Upper lobe of right lung (tissue), 1 donor: ENCODE measurements around the gene SEPTIN7. TPM values are rescaled to one million over a fixed set of nuclear protein-coding genes. Genes with fewer than 3 reads are reported as not detected.
A peak's percentile ranks its signal among the peaks of the same experiment; 100 is the strongest.
"Not testable (repeated sequence)": the region's sequence is repeated elsewhere in the genome, so short reads cannot be mapped to it uniquely, and the experiment has no call there.

ENCODE experiments used
- ATAC-seq: fragments of 200-7000 bp; cut with Tn5 transposase; one replicate; pipeline ENCODE4 v1.9.1; 2020; ENCODE audit warnings: mild to moderate bottlenecking, moderate library complexity
- DNase-seq: peaks from one replicate; pipeline ENCODE4 v3.0.0-alpha.2; 2020
- H3K27ac ChIP-seq: fragments of 200-600 bp; one replicate; pipeline ENCODE4 v1.8.0; 2022
- H3K27me3 ChIP-seq: fragments of 200-600 bp; one replicate; pipeline ENCODE4 v1.8.0; 2022; ENCODE audit warnings: mild to moderate bottlenecking
- H3K36me3 ChIP-seq: fragments of 200-600 bp; one replicate; pipeline ENCODE4 v1.8.0; 2022
- H3K4me1 ChIP-seq: fragments of 200-600 bp; one replicate; pipeline ENCODE4 v1.8.0; 2022
- H3K4me3 ChIP-seq: fragments of 200-600 bp; one replicate; pipeline ENCODE4 v1.8.0; 2022; ENCODE audit warnings: mild to moderate bottlenecking
- H3K9me3 ChIP-seq: fragments of 200-600 bp; one replicate; pipeline ENCODE4 v1.8.0; 2022
- intact Hi-C: fragments of 100-400 bp; cut with DNase I; formaldehyde crosslinking; loops from one replicate; pipeline ENCODE4 v1.11.0; 2022
- long read RNA-seq: library from polyadenylated mRNA; unstranded; transcript quantifications from one replicate; pipeline ENCODE4 v2.0.0, GENCODE V29; 2021
- total RNA-seq: library from RNA; stranded (reverse); fragmentation: NEBNext Ultra II Directional; extraction: Animal tissue kit (Norgen Biotek cat#: 25700); gene quantifications from one replicate; pipeline ENCODE4 v1.2.1, GENCODE V29; 2021
- TF ChIP-seq, protein P1 (sequence below): fragments of 200-600 bp; IDR thresholded peaks from one replicate; pipeline ENCODE4 v1.8.0; 2022; ENCODE audit warnings: antibody characterized with exemption
- donor health status: DM: no; HTN: yes; CAD: no; lungs with severe emphysema.

SEPTIN7 gene
- 202 TPM for total RNA-seq
- long read RNA-seq, full-length matches to known transcripts, result 153 of 194 reads
- long read RNA-seq, partial matches to known transcripts, result 5 of 194 reads
- long read RNA-seq, other reads (novel, unspliced or antisense), result 36 of 194 reads

DNA sequence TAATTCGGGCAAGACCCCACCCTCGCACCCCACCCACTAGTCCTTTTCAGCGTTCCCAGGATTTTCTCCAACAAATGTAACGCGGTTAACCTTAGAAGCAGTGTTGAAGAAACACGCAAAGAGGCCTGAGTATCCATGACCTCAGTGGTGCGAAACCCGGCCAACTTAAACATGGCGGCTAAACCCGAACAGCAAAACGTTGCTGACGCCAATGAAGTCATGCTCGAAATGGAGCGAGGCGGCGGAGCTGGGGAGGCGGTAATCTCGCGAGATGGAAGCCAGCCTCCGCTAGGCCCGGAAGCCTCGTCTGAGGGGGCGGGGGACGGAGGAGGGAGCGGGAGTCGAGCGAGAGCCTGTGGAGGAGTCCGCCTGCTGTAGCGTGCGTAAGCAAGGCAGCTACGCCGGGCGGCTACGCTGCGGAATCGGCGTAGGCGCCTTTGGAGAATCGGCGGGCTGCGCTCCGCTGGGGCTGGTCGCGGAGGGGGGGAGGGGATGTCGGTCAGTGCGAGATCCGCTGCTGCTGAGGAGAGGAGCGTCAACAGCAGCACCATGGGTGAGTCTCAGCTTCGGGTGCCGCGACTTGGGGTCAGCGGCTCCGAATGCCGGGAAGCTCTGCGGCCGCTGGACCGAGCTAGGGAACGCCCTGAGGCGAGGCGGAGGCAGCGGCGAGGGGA is at the start of gene SEPTIN7:
SEPTIN7 (plus strand) TSS at position 340 of the 674 bp plus-strand sequence; CDS start at position 493, 153 bp downstream.
- TF ChIP-seq, protein P1, sequence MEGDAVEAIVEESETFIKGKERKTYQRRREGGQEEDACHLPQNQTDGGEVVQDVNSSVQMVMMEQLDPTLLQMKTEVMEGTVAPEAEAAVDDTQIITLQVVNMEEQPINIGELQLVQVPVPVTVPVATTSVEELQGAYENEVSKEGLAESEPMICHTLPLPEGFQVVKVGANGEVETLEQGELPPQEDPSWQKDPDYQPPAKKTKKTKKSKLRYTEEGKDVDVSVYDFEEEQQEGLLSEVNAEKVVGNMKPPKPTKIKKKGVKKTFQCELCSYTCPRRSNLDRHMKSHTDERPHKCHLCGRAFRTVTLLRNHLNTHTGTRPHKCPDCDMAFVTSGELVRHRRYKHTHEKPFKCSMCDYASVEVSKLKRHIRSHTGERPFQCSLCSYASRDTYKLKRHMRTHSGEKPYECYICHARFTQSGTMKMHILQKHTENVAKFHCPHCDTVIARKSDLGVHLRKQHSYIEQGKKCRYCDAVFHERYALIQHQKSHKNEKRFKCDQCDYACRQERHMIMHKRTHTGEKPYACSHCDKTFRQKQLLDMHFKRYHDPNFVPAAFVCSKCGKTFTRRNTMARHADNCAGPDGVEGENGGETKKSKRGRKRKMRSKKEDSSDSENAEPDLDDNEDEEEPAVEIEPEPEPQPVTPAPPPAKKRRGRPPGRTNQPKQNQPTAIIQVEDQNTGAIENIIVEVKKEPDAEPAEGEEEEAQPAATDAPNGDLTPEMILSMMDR, result no peak
- Histone ChIP-seq H3K36me3 (no peaks in the 10 kb centered on the region), H3K4me3 (peak within 1 kb of the TSS; percentile 81), H3K27ac (peak within 1 kb of the TSS; percentile 97), H3K9me3 (no peaks in the 10 kb centered on the region), H3K4me1 (peaks cover 29% of the 10 kb centered on the region), H3K27me3 (no peaks in the 10 kb centered on the region)
- DNase-seq, result peak; percentile 100
- intact Hi-C loops, result loop anchor here (10.0 kb wide), 1 partner anchor 76 kb away; no protein-coding TSS in a partner anchor
- peak; percentile 98 for ATAC-seq

DNA sequence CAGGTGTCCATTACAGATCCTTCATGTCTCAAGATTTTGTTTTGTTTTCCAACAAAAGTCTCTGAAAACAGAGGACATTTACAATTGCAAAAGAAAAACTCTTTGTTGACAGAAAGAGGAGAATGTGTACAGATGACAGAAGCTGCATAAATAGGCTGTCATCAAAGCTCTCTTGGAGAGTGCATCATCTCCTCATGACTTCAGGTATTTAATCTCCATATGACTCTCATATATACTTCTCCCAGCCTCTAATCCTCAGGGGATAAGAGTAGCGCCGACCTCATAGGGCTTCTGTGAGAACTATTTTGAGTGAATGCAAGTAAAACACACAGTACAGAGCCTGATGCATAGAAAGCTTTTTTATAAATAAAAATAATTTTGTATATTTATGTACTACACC is 48.1 kb upstream of the SEPTIN7 start:
- Histone ChIP-seq H3K4me3 (no peak overlapping the region), H3K27me3 (no peaks in the 10 kb centered on the region), H3K27ac (no peak overlapping the region), H3K4me1 (peaks cover 23% of the 10 kb centered on the region), H3K36me3 (no peaks in the 10 kb centered on the region), H3K9me3 (no peaks in the 10 kb centered on the region)
- no peak for ATAC-seq
- TF ChIP-seq, protein P1, result no peak
- intact Hi-C loops, result no loop called here
- DNase-seq, result no peak

DNA sequence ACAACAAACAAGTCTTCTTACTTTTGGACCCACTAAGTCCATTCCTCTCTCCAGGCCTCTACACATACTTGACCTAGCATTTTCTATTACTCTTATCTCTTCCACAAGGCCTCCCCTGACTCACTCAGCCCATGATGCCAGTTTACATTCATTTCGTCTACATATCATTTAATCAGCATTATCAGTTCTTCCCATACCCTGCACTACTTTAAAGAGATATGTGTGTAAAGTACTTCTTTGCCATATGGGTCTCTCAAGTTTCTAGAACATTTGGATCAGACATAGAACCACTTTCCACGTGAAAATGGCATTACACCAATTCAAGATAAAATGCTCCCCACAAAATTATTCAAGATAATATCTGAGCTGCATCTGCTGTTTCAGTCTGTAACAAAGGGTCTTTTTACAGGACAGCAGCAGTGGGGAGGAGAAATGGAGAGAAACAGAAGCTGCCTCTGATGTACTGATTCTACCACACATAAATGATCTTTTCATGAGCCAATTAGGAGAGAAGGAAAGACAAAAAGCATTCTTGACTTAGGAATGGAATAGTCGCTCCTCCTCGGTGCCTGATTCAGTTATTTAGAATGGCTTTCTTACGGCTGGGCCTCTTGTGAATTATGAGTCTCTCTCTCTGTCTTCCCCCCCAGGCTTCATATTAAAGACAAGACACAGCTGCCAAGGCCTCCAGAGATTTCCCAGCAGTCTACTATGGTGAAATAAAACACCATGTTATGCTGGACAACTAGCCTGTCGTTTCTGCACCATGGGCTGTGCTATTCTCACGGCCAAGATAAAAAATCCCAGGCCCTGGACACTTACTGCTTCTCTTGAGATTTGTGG is 46.9 kb upstream of the SEPTIN7 start:
- peaks cover 13% of the 10 kb centered on the region for H3K4me1 ChIP-seq
- DNase-seq (no peak), ATAC-seq (peak; percentile 33)
- no peaks in the 10 kb centered on the region for H3K36me3 ChIP-seq
- no peak overlapping the region for H3K4me3 ChIP-seq
- H3K27me3 ChIP-seq, result no peaks in the 10 kb centered on the region
- no peaks in the 10 kb centered on the region for H3K9me3 ChIP-seq
- TF ChIP-seq, protein P1, result no peak
- peak overlapping the region; percentile 48 for H3K27ac ChIP-seq
- intact Hi-C loops, result no loop called here

DNA sequence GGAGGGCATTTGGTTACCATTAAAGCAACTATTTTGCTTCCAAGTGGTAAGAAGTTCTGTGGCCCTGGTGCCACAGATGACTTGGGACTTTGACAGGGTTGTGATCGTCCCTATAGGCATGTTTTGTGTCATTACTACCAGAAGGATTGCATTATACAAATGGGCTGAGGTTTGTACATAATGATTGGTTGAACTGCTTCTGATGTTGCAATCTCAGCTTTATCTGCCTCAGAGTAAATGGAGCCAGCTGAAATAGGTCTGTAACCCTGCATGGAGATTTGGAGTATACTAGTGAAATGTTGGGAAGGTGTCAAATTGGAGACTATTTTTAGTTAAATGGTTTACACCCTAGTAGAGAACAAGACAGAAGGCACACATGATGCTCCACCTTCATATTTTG is 46.1 kb upstream of the SEPTIN7 start:
- H3K9me3 ChIP-seq, result no peaks in the 10 kb centered on the region
- H3K4me1 ChIP-seq, result peaks cover 10% of the 10 kb centered on the region
- no peak overlapping the region for H3K4me3 ChIP-seq
- peak overlapping the region; percentile 62 for H3K27ac ChIP-seq
- H3K36me3 ChIP-seq, result no peaks in the 10 kb centered on the region
- DNase-seq (no peak), ATAC-seq (no peak)
- TF ChIP-seq, protein P1, result no peak
- H3K27me3 ChIP-seq, result no peaks in the 10 kb centered on the region
- intact Hi-C loops, result no loop called here

DNA sequence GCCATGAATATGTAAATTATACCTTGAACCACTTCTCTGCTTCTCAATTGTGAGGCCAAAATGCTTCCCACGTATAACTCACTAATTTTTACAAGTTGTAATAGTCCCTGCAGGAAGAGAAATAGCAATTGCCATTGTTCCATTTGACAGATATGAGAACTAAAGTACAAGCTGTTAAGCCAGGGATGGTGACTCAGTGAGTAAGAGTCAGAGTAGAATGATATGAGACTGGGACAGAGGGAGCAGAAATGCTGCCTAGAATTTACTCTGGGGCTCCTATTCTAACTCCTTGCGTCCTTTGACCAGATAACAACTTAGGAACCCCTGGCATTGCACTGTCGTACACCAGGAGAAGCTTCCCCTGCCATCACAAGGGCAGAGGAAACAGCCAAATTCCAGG is 45.1 kb upstream of the SEPTIN7 start:
- H3K27me3 ChIP-seq, result no peaks in the 10 kb centered on the region
- no peak overlapping the region for H3K27ac ChIP-seq
- TF ChIP-seq, protein P1, result no peak
- H3K4me1 ChIP-seq, result peaks cover 10% of the 10 kb centered on the region
- intact Hi-C loops, result no loop called here
- ATAC-seq (no peak), DNase-seq (no peak)
- no peaks in the 10 kb centered on the region for H3K9me3 ChIP-seq
- no peaks in the 10 kb centered on the region for H3K36me3 ChIP-seq
- H3K4me3 ChIP-seq, result no peak overlapping the region

DNA sequence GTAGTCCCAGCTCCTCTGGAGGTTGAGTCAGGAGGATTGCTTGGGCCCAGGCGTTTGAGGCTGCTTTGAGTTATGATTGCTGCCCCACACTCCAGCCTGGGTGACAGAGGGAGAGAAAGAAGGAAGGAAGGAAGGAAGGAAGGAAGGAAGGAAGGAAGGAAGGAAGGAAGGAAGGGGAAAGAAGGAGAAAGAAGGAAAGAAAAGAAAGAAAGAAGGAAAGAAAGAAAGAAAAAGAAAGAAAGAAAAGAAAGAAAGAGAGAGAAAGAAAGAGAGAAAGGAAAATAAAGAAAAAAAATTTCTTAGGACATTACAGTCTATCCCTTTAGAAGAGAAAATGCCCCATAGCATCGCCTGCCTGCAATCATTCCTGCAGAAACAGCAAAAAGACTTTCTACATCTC is 44.4 kb upstream of the SEPTIN7 start:
- ATAC-seq, H3K9me3 ChIP-seq, H3K27me3 ChIP-seq, intact Hi-C loops, H3K27ac ChIP-seq, H3K4me3 ChIP-seq, DNase-seq, H3K36me3 ChIP-seq: not testable (repeated sequence)
- peaks cover 11% of the 10 kb centered on the region for H3K4me1 ChIP-seq
